Activated naive CD8-positive, alpha-beta T cell treated with anti-CD3 and anti-CD28 coated beads, Interleukin-2, amount 50 U/mL, for 24 hours (primary cell): ENCODE data around the gene MAB21L4.
A peak's percentile ranks its signal among the peaks of the same experiment; 100 is the strongest.

Experiments
- ATAC-seq: fragments of 150-1000 bp; cut with Tn5 transposase; one replicate; pipeline ENCODE4 v1.10.0; 2021
- DNase-seq: peaks from one replicate; pipeline ENCODE4 v3.0.0; 2021
- H3K27ac Mint-ChIP-seq: one replicate; pipeline ENCODE4 v1.8.0; 2021; ENCODE audit warnings: mild to moderate bottlenecking, mixed read lengths
- H3K27me3 Mint-ChIP-seq: one replicate; pipeline ENCODE4 v1.8.0; 2021; ENCODE audit warnings: mixed read lengths
- H3K36me3 Mint-ChIP-seq: one replicate; pipeline ENCODE4 v1.8.0; 2021; ENCODE audit warnings: low read depth, mixed read lengths
- H3K4me1 Mint-ChIP-seq: one replicate; pipeline ENCODE4 v1.8.0; 2021; ENCODE audit warnings: mixed read lengths
- H3K4me3 Mint-ChIP-seq: one replicate; pipeline ENCODE4 v1.8.0; 2021; ENCODE audit warnings: mild to moderate bottlenecking, moderate library complexity, mixed read lengths
- H3K9me3 Mint-ChIP-seq: one replicate; pipeline ENCODE4 v1.8.0; 2021; ENCODE audit warnings: mixed read lengths

Gene MAB21L4

GRCh38 chr2:240918258-240919091, 22.5 kb upstream of the MAB21L4 start:
- Mint-ChIP-seq H3K4me3 (no peak overlapping the region), H3K4me1 (no peaks in the 10 kb centered on the region), H3K27me3 (no peaks in the 10 kb centered on the region), H3K27ac (no peak overlapping the region), H3K36me3 (no peaks in the 10 kb centered on the region), H3K9me3 (no peaks in the 10 kb centered on the region)
- DNase-seq (no peak), ATAC-seq (no peak)

- H3K27me3 Mint-ChIP-seq = no peaks in the 10 kb centered on the region
- H3K27ac Mint-ChIP-seq = no peak overlapping the region
- no peaks in the 10 kb centered on the region for H3K4me1 Mint-ChIP-seq
- DNase-seq = no peak
- no peaks in the 10 kb centered on the region for H3K36me3 Mint-ChIP-seq
- no peak overlapping the region for H3K4me3 Mint-ChIP-seq
- ATAC-seq = no peak
- H3K9me3 Mint-ChIP-seq = no peaks in the 10 kb centered on the region
These were observed 21.8 kb upstream of the MAB21L4 start for GRCh38 chr2:240917684-240918257.

GRCh38 chr2:240917009-240917683, 21.2 kb upstream of the MAB21L4 start:
- H3K36me3 Mint-ChIP-seq = no peaks in the 10 kb centered on the region
- DNase-seq = no peak
- no peaks in the 10 kb centered on the region for H3K4me1 Mint-ChIP-seq
- no peak overlapping the region for H3K27ac Mint-ChIP-seq
- H3K27me3 Mint-ChIP-seq = no peaks in the 10 kb centered on the region
- no peak for ATAC-seq
- H3K9me3 Mint-ChIP-seq = no peaks in the 10 kb centered on the region
- no peak overlapping the region for H3K4me3 Mint-ChIP-seq

GRCh38 chr2:240916571-240917008, 20.6 kb upstream of the MAB21L4 start:
- H3K27ac Mint-ChIP-seq = no peak overlapping the region
- H3K4me3 Mint-ChIP-seq = no peak overlapping the region
- H3K4me1 Mint-ChIP-seq = no peaks in the 10 kb centered on the region
- no peak for DNase-seq
- no peaks in the 10 kb centered on the region for H3K9me3 Mint-ChIP-seq
- peaks cover 4% of the 10 kb centered on the region for H3K27me3 Mint-ChIP-seq
- H3K36me3 Mint-ChIP-seq = no peaks in the 10 kb centered on the region
- no peak for ATAC-seq

GRCh38 chr2:240915526-240916341, 19.8 kb upstream of the MAB21L4 start:
- no peaks in the 10 kb centered on the region for H3K4me1 Mint-ChIP-seq
- no peaks in the 10 kb centered on the region for H3K36me3 Mint-ChIP-seq
- no peak overlapping the region for H3K27ac Mint-ChIP-seq
- H3K9me3 Mint-ChIP-seq = no peaks in the 10 kb centered on the region
- ATAC-seq (no peak), DNase-seq (no peak)
- no peak overlapping the region for H3K4me3 Mint-ChIP-seq
- peaks cover 5% of the 10 kb centered on the region for H3K27me3 Mint-ChIP-seq

- peaks cover 5% of the 10 kb centered on the region for H3K27me3 Mint-ChIP-seq
- H3K4me3 Mint-ChIP-seq = no peak overlapping the region
- H3K27ac Mint-ChIP-seq = no peak overlapping the region
- no peaks in the 10 kb centered on the region for H3K9me3 Mint-ChIP-seq
- DNase-seq (no peak), ATAC-seq (no peak)
- H3K4me1 Mint-ChIP-seq = no peaks in the 10 kb centered on the region
- H3K36me3 Mint-ChIP-seq = no peaks in the 10 kb centered on the region
These were observed 18.9 kb upstream of the MAB21L4 start for GRCh38 chr2:240914645-240915525.

- Mint-ChIP-seq H3K9me3 (no peaks in the 10 kb centered on the region), H3K27ac (no peak overlapping the region), H3K36me3 (no peaks in the 10 kb centered on the region), H3K4me3 (no peak overlapping the region), H3K4me1 (no peaks in the 10 kb centered on the region), H3K27me3 (peaks cover 5% of the 10 kb centered on the region)
- peak; percentile 81 for DNase-seq
- ATAC-seq = no peak
These were observed 18.1 kb upstream of the MAB21L4 start for GRCh38 chr2:240913810-240914644.

- DNase-seq = no peak
- H3K36me3 Mint-ChIP-seq = no peaks in the 10 kb centered on the region
- no peaks in the 10 kb centered on the region for H3K9me3 Mint-ChIP-seq
- no peak overlapping the region for H3K27ac Mint-ChIP-seq
- H3K4me3 Mint-ChIP-seq = no peak overlapping the region
- no peak for ATAC-seq
- H3K4me1 Mint-ChIP-seq = no peaks in the 10 kb centered on the region
- peaks cover 5% of the 10 kb centered on the region for H3K27me3 Mint-ChIP-seq
These were observed 17.2 kb upstream of the MAB21L4 start for GRCh38 chr2:240912878-240913809.

- no peak for ATAC-seq
- H3K4me3 Mint-ChIP-seq = no peak overlapping the region
These were observed 15.8 kb upstream of the MAB21L4 start for GRCh38 chr2:240911641-240912265.

GRCh38 chr2:240909216-240909974, 13.4 kb upstream of the MAB21L4 start:
- no peak overlapping the region for H3K4me3 Mint-ChIP-seq
- no peak overlapping the region for H3K27ac Mint-ChIP-seq

More at GRCh38 chr2:240911641-240912265, 15.8 kb upstream of the MAB21L4 start:
- no peak overlapping the region for H3K27ac Mint-ChIP-seq
- H3K36me3 Mint-ChIP-seq = no peaks in the 10 kb centered on the region
- DNase-seq = no peak
- no peaks in the 10 kb centered on the region for H3K9me3 Mint-ChIP-seq
- peaks cover 5% of the 10 kb centered on the region for H3K27me3 Mint-ChIP-seq
- H3K4me1 Mint-ChIP-seq = no peaks in the 10 kb centered on the region

GRCh38 chr2:240906911-240907590, 11.1 kb upstream of the MAB21L4 start:
- H3K4me1 Mint-ChIP-seq = no peaks in the 10 kb centered on the region
- H3K4me3 Mint-ChIP-seq = no peak overlapping the region
- no peaks in the 10 kb centered on the region for H3K36me3 Mint-ChIP-seq
- DNase-seq = no peak
- H3K27ac Mint-ChIP-seq = no peak overlapping the region
- H3K9me3 Mint-ChIP-seq = no peaks in the 10 kb centered on the region
- no peak for ATAC-seq
- H3K27me3 Mint-ChIP-seq = peaks cover 5% of the 10 kb centered on the region

More at GRCh38 chr2:240909216-240909974, 13.4 kb upstream of the MAB21L4 start:
- H3K9me3 Mint-ChIP-seq = no peaks in the 10 kb centered on the region
- no peak for DNase-seq
- no peak for ATAC-seq
- peaks cover 5% of the 10 kb centered on the region for H3K27me3 Mint-ChIP-seq
- no peaks in the 10 kb centered on the region for H3K36me3 Mint-ChIP-seq
- H3K4me1 Mint-ChIP-seq = no peaks in the 10 kb centered on the region
